A549 (cell line): Measurements from ENCODE around the gene METTL21C. TPM values are rescaled to one million over a fixed set of nuclear protein-coding genes. Genes with fewer than 3 reads are reported as not detected.

Experiments
- ATAC-seq, 2 experiments: fragments of 200-7000 bp in 1 of 2; fragments of >200 bp in 1 of 2; cut with Nextera tagmentation in 1 of 2; cut with Tn5 transposase in 1 of 2; 3 replicates each; pipeline versions ENCODE4 v1.8.0 to v1.9.1; 2018 to 2020; ENCODE audit warnings: mild to moderate bottlenecking in 1 of 2, moderate library complexity in 1 of 2
- CTCF ChIA-PET: fragments of 300-600 bp; sonication (Branson Sonifier 250); formaldehyde crosslinking; extraction: SDS; loops from one replicate; lab custom pipeline; 2021; ENCODE audit warnings: antibody characterized with exemption, inconsistent platforms; lab: Yijun Ruan, JAX
- POLR2A ChIA-PET: fragments of 350-600 bp; formaldehyde crosslinking; extraction: SDS; loops from one replicate; lab custom pipeline; 2021; ENCODE audit warnings: antibody characterized with exemption, inconsistent platforms; lab: Yijun Ruan, JAX
- DNase-seq, 2 experiments: peaks; one replicate each; pipeline versions ENCODE4 v3.0.0 to v3.0.0-alpha.2; 2011 to 2016; ENCODE audit warnings: low read depth in 1 of 2, low spot score in 1 of 2
- FAIRE-seq: peaks from 2 replicates; lab custom pipeline; 2011; peaks lifted over from hg19 to GRCh38; lab: Jason Lieb, UNC
- H3K27ac ChIP-seq, 2 experiments: fragments of >200 bp; sonication (Bioruptor Twin); formaldehyde crosslinking; 3 replicates each; pipeline ENCODE4 v1.5.1; 2016 to 2017
- H3K4me1 ChIP-seq: fragments of >200 bp; sonication (Bioruptor Twin); formaldehyde crosslinking; 3 replicates; pipeline ENCODE4 v1.6.1; 2016
- H3K4me2 ChIP-seq: fragments of >200 bp; sonication (Bioruptor Twin); formaldehyde crosslinking; 3 replicates; pipeline ENCODE4 v1.6.1; 2016
- H3K4me3 ChIP-seq: fragments of >200 bp; sonication (Bioruptor Twin); formaldehyde crosslinking; 3 replicates; pipeline ENCODE4 v1.5.1; 2016
- H3K9me3 ChIP-seq: fragments of >200 bp; sonication (Bioruptor Twin); formaldehyde crosslinking; 3 replicates; pipeline ENCODE4 v1.6.1; 2016
- BHLHE40 ChIP-seq: IDR thresholded peaks from 2 replicates; pipeline ENCODE4 v1.6.1; 2012; ENCODE audit warnings: low read depth, low read length, inconsistent platforms
- CBX2 ChIP-seq: fragments of 200-600 bp; sonication (generic); IDR thresholded peaks from 2 replicates; pipeline ENCODE4 v1.6.1; 2016; ENCODE audit warnings: low read depth, mild to moderate bottlenecking, borderline replicate concordance
- CBX8 ChIP-seq: fragments of 200-600 bp; sonication (generic); IDR thresholded peaks from 2 replicates; pipeline ENCODE4 v1.6.1; 2016
- CHD4 ChIP-seq: fragments of 200-600 bp; sonication (generic); IDR thresholded peaks from 2 replicates; pipeline ENCODE4 v1.6.1; 2016; ENCODE audit warnings: antibody characterized with exemption, mild to moderate bottlenecking, borderline replicate concordance
- E2F6 ChIP-seq: IDR thresholded peaks from 2 replicates; pipeline ENCODE4 v1.6.1; 2012; ENCODE audit warnings: low read depth, borderline replicate concordance
- EHF ChIP-seq: fragments of 250-450 bp; sonication (Bioruptor Pico); IDR thresholded peaks from 2 replicates; pipeline ENCODE4 v1.5.0; 2020; ENCODE audit warnings: mild to moderate bottlenecking
- EP300 ChIP-seq, 2 experiments: fragments of >200 bp; sonication (Bioruptor Twin); formaldehyde crosslinking; IDR thresholded peaks; 2 replicates in 1 of 2; 3 replicates in 1 of 2; pipeline ENCODE4 v1.6.1; 2016 to 2017
- FOSB ChIP-seq: fragments of 250-450 bp; sonication (Bioruptor Pico); IDR thresholded peaks from 2 replicates; pipeline ENCODE4 v1.5.0; 2020; ENCODE audit warnings: mild to moderate bottlenecking, moderate library complexity
- FOSL2 ChIP-seq, 2 experiments: fragments of 450-650 bp in 1 of 2; fragments of >200 bp in 1 of 2; sonication (Bioruptor Twin) in 1 of 2; formaldehyde crosslinking; IDR thresholded peaks; 2 replicates each; pipeline versions ENCODE4 v1.5.0 to v1.6.1; 2016 to 2020; ENCODE audit warnings: mild to moderate bottlenecking in 1 of 2, moderate library complexity in 1 of 2
- GATA3 ChIP-seq: IDR thresholded peaks from 2 replicates; pipeline ENCODE4 v1.6.1; 2012; ENCODE audit warnings: borderline replicate concordance
- HDAC2 ChIP-seq: fragments of 200-600 bp; sonication (generic); IDR thresholded peaks from 2 replicates; pipeline ENCODE4 v1.6.1; 2016
- HES2 ChIP-seq: fragments of >200 bp; sonication (Bioruptor Twin); formaldehyde crosslinking; IDR thresholded peaks from 2 replicates; pipeline ENCODE4 v1.6.1; 2016
- HOXB5 ChIP-seq: fragments of 250-450 bp; sonication (Bioruptor Pico); IDR thresholded peaks from 2 replicates; pipeline ENCODE4 v1.5.0; 2020; ENCODE audit warnings: mild to moderate bottlenecking, moderate library complexity
- JUN ChIP-seq, 2 experiments: fragments of >200 bp; sonication (Bioruptor Twin); formaldehyde crosslinking; IDR thresholded peaks; 2 replicates in 1 of 2; 3 replicates in 1 of 2; pipeline ENCODE4 v1.6.1; 2016 to 2017
- KDM5A ChIP-seq: fragments of 200-600 bp; sonication (generic); IDR thresholded peaks from 2 replicates; pipeline ENCODE4 v1.6.1; 2016; ENCODE audit warnings: antibody characterized with exemption, mild to moderate bottlenecking
- MAZ ChIP-seq: fragments of 150-350 bp; IDR thresholded peaks from 2 replicates; pipeline ENCODE4 v1.6.1; 2014; ENCODE audit warnings: antibody characterized with exemption, low read depth, low read length, borderline replicate concordance
- NPAS2 ChIP-seq: fragments of 250-450 bp; sonication (Bioruptor Pico); IDR thresholded peaks from 2 replicates; pipeline ENCODE4 v1.8.0; 2022; ENCODE audit warnings: mild to moderate bottlenecking, moderate library complexity, borderline replicate concordance
- NR3C1 ChIP-seq: fragments of >200 bp; sonication (Bioruptor Twin); formaldehyde crosslinking; IDR thresholded peaks from 3 replicates; pipeline ENCODE4 v1.6.1; 2017
- PHF8 ChIP-seq: fragments of 200-600 bp; sonication (generic); IDR thresholded peaks from 2 replicates; pipeline ENCODE4 v1.6.1; 2016; ENCODE audit warnings: low read depth, mild to moderate bottlenecking, antibody characterized with exemption, moderate library complexity, borderline replicate concordance
- POLR2AphosphoS2 ChIP-seq: conservative IDR thresholded peaks from 2 replicates; pipeline ENCODE4 v1.6.1; 2012; ENCODE audit warnings: low read length, improper control_type of control experiment, inconsistent platforms
- RARB ChIP-seq: fragments of 250-450 bp; sonication (Bioruptor Pico); IDR thresholded peaks from 2 replicates; pipeline ENCODE4 v1.8.0; 2021; ENCODE audit warnings: mild to moderate bottlenecking, moderate library complexity
- RCOR1 ChIP-seq: fragments of 150-350 bp; IDR thresholded peaks from 2 replicates; pipeline ENCODE4 v1.6.1; 2014; ENCODE audit warnings: antibody characterized with exemption, low read length, low read depth
- RFX5 ChIP-seq: fragments of 450-650 bp; IDR thresholded peaks from 2 replicates; pipeline ENCODE4 v1.7.1; 2014; ENCODE audit warnings: antibody characterized with exemption, mild to moderate bottlenecking, moderate library complexity
- TFCP2L1 ChIP-seq: fragments of 250-450 bp; sonication (Bioruptor Pico); IDR thresholded peaks from 2 replicates; pipeline ENCODE4 v1.5.0; 2021; ENCODE audit warnings: mild to moderate bottlenecking
- USF2 ChIP-seq: fragments of 450-650 bp; IDR thresholded peaks from 2 replicates; pipeline ENCODE4 v1.6.1; 2014; ENCODE audit warnings: antibody characterized with exemption
- ZNF302 ChIP-seq: fragments of 250-450 bp; sonication (Bioruptor Pico); IDR thresholded peaks from 2 replicates; pipeline ENCODE4 v1.9.0; 2021; ENCODE audit warnings: inconsistent platforms, mild to moderate bottlenecking, moderate library complexity
- WGBS: methylation state at CpG from one replicate; pipeline ENCODE4 v1.1.6; 2017; ENCODE audit errors: missing lambda C conversion rate; 5-methylcytosine and 5-hydroxymethylcytosine counted together
- polyA plus RNA-seq, 4 experiments: library from polyadenylated mRNA; depleted of rRNA in 3 of 4; stranded (reverse); fragments of >200 nt; fragmentation: RNase III in 1 of 4; extraction: RNeasy Plus Mini Kit Qiagen cat#74134 plus additional on column Dnase treatment in 1 of 4; gene quantifications; 2 replicates in 3 of 4; 3 replicates in 1 of 4; pipeline ENCODE4 v1.2.3, GENCODE V29; 2011 to 2017
- TF ChIP-seq, protein P1 (sequence below): IDR thresholded peaks from 2 replicates; pipeline ENCODE4 v1.6.1; 2012

Gene METTL21C
- polyA plus RNA-seq, 2 of the 4 experiments (the other 2 are of a cell fraction): not detected

GRCh38 chr13:102710261-102710679 lies 15.4 kb upstream of the METTL21C start:
- Histone ChIP-seq H3K27ac (no peak overlapping the region), H3K9me3 (peaks cover 2% of the 10 kb centered on the region; the same call in 1 of the 3 replicates), H3K4me1 (peaks cover under 1% of the 10 kb centered on the region; the same call in 1 of the 3 replicates), H3K4me2 (no peak overlapping the region), H3K4me3 (no peak overlapping the region)
- ATAC-seq (no peak), DNase-seq (no peak), FAIRE-seq (no peak)
- TF ChIP-seq RFX5: no peak
- TF ChIP-seq TFCP2L1 (CRISPR knock-in tag): no peak
- no peak for TF ChIP-seq ZNF302
- TF ChIP-seq HES2: no peak
- no peak for TF ChIP-seq BHLHE40
- no peak for TF ChIP-seq CBX8
- no peak for TF ChIP-seq EP300 (IDR thresholded peaks at IDR 0.05)
- TF ChIP-seq EHF (CRISPR knock-in tag): no peak
- 53% methylated on average over 5 of the region's 9 CpGs for WGBS
- ChIA-PET CTCF (interaction anchor here (1.8 kb wide), 1 partner anchor 14 kb away, joined by 6 read pairs; no protein-coding TSS in a partner anchor), POLR2A (no interaction called here)

- POLR2A ChIA-PET: no interaction called here
- no peak overlapping the region for H3K27ac ChIP-seq
- H3K9me3 ChIP-seq: peaks cover 2% of the 10 kb centered on the region; the same call in 1 of the 3 replicates
- no peak overlapping the region for H3K4me2 ChIP-seq
- TF ChIP-seq E2F6: no peak
- TF ChIP-seq NPAS2 (CRISPR knock-in tag): no peak
- TF ChIP-seq JUN (IDR thresholded peaks at IDR 0.05): no peak
- TF ChIP-seq POLR2AphosphoS2: no peak
- TF ChIP-seq EHF (CRISPR knock-in tag): no peak
- TF ChIP-seq NR3C1: no peak
- TF ChIP-seq HOXB5 (CRISPR knock-in tag): no peak
- no peak for TF ChIP-seq BHLHE40
- TF ChIP-seq MAZ: no peak
- no peak for TF ChIP-seq FOSL2 (IDR thresholded peaks at IDR 0.05)
- no peak for TF ChIP-seq FOSL2 (CRISPR knock-in tag; IDR thresholded peaks at IDR 0.05)
- no peak for TF ChIP-seq FOSB (CRISPR knock-in tag)
- FAIRE-seq (no peak), DNase-seq (no peak), ATAC-seq (no peak)
- peaks cover 6% of the 10 kb centered on the region; the same call in 1 of the 3 replicates for H3K4me1 ChIP-seq
- CTCF ChIA-PET: interaction anchor here (1.8 kb wide), 1 partner anchor 15 kb away, joined by 6 read pairs; no protein-coding TSS in a partner anchor
- H3K4me3 ChIP-seq: no peak overlapping the region
Measured at GRCh38 chr13:102709536-102709935, 14.7 kb upstream of the METTL21C start.

DNA sequence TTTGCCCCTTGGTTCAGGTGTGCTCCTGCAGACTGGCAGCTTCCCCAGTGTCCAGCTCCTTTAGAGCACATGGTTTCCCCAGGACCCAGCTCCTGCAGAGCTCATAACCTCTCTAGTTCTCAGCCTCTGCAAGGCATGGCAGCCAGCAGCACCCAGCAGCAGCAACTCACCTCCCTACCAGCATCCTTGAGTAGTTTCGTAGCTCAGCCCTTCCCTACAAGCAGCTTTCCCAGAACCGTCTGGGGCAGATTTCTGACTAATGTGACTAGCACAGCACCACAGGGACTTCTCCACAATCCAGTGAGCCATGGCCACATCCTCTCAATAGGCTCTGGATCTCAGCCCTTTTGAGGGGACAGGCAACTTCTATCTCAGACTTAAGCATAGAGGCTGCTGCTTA lies 14.1 kb upstream of the METTL21C start:
- POLR2A ChIA-PET: no interaction called here
- peaks cover 6% of the 10 kb centered on the region; the same call in 1 of the 3 replicates for H3K4me1 ChIP-seq
- TF ChIP-seq ZNF302 (no peak), CHD4 (no peak), CBX2 (no peak), GATA3 (no peak), EP300 (IDR thresholded peaks at IDR 0.05) (no peak), NR3C1 (no peak), HOXB5 (CRISPR knock-in tag) (no peak), BHLHE40 (no peak), RCOR1 (no peak), FOSB (CRISPR knock-in tag) (no peak), USF2 (no peak), HDAC2 (no peak), PHF8 (no peak), KDM5A (no peak), RARB (CRISPR knock-in tag) (no peak)
- TF ChIP-seq, protein P1, sequence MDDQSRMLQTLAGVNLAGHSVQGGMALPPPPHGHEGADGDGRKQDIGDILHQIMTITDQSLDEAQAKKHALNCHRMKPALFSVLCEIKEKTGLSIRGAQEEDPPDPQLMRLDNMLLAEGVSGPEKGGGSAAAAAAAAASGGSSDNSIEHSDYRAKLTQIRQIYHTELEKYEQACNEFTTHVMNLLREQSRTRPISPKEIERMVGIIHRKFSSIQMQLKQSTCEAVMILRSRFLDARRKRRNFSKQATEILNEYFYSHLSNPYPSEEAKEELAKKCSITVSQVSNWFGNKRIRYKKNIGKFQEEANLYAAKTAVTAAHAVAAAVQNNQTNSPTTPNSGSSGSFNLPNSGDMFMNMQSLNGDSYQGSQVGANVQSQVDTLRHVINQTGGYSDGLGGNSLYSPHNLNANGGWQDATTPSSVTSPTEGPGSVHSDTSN: no peak
- CTCF ChIA-PET: no interaction called here
- no peak for ATAC-seq
- WGBS: 86% methylated on average over 1 of the region's 2 CpGs
- no peak for FAIRE-seq
- H3K4me3 ChIP-seq: no peak overlapping the region
- no peak overlapping the region for H3K27ac ChIP-seq
- H3K4me2 ChIP-seq: no peak overlapping the region
- peaks cover 2% of the 10 kb centered on the region; the same call in 1 of the 3 replicates for H3K9me3 ChIP-seq
- no peak for DNase-seq
